Measurements from ENCODE around the gene DHRS12.
A peak's percentile ranks its signal among the peaks of the same experiment; 100 is the strongest.

Gene DHRS12, protein sequence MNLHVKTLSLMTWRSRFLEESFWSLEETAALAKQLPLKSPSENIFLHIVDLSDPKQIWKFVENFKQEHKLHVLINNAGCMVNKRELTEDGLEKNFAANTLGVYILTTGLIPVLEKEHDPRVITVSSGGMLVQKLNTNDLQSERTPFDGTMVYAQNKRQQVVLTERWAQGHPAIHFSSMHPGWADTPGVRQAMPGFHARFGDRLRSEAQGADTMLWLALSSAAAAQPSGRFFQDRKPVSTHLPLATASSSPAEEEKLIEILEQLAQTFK

GRCh38 chr13:51803422-51804294 lies at the start of gene DHRS12:
DHRS12 (minus strand) TSS chr13:51804163; CDS start chr13:51799659, 4,504 bp downstream.
- peaks cover 39% of the 10 kb centered on the region for H3K4me1 ChIP-seq (ENCODE audit: insufficient read depth, low read length)
- H3K4me3 ChIP-seq (ENCODE audit: low read depth in 1 of 2, low read length in 2 of 2) = peak within 1 kb of the TSS; percentile 76 to 84
- H3K36me3 ChIP-seq (ENCODE audit: insufficient read depth, low read length) = no peaks in the 10 kb centered on the region
- H3K9me3 ChIP-seq (ENCODE audit: low read length) = no peaks in the 10 kb centered on the region
- peak within 1 kb of the TSS; percentile 80 for H3K9ac ChIP-seq (ENCODE audit: low read length)
- no peaks in the 10 kb centered on the region for H3K27me3 ChIP-seq (ENCODE audit: control insufficient read depth in 1 of 2, insufficient read depth in 2 of 2, low read length in 2 of 2)
- peak within 1 kb of the TSS; percentile 84 for H3K27ac ChIP-seq (ENCODE audit: low read depth, low read length)

GRCh38 chr13:51849145-51850101 lies 45.5 kb upstream of the DHRS12 start:
- Histone ChIP-seq H3K27ac (ENCODE audit: low read depth, low read length) (no peak overlapping the region), H3K9me3 (ENCODE audit: low read length) (no peaks in the 10 kb centered on the region), H3K9ac (ENCODE audit: low read length) (no peak overlapping the region), H3K4me3 (ENCODE audit: low read depth in 1 of 2, low read length in 2 of 2) (no peak overlapping the region), H3K36me3 (ENCODE audit: insufficient read depth, low read length) (no peaks in the 10 kb centered on the region), H3K4me1 (ENCODE audit: insufficient read depth, low read length) (no peaks in the 10 kb centered on the region), H3K27me3 (ENCODE audit: control insufficient read depth in 1 of 2, insufficient read depth in 2 of 2, low read length in 2 of 2) (no peaks in the 10 kb centered on the region)

GRCh38 chr13:51848674-51849073 lies 44.7 kb upstream of the DHRS12 start:
- H3K27me3 ChIP-seq (ENCODE audit: control insufficient read depth in 1 of 2, insufficient read depth in 2 of 2, low read length in 2 of 2) = no peaks in the 10 kb centered on the region
- H3K36me3 ChIP-seq (ENCODE audit: insufficient read depth, low read length) = no peaks in the 10 kb centered on the region
- H3K9me3 ChIP-seq (ENCODE audit: low read length) = no peaks in the 10 kb centered on the region
- no peak overlapping the region for H3K27ac ChIP-seq (ENCODE audit: low read depth, low read length)
- H3K9ac ChIP-seq (ENCODE audit: low read length) = no peak overlapping the region
- H3K4me3 ChIP-seq (ENCODE audit: low read depth in 1 of 2, low read length in 2 of 2) = no peak overlapping the region
- no peaks in the 10 kb centered on the region for H3K4me1 ChIP-seq (ENCODE audit: insufficient read depth, low read length)

DNA sequence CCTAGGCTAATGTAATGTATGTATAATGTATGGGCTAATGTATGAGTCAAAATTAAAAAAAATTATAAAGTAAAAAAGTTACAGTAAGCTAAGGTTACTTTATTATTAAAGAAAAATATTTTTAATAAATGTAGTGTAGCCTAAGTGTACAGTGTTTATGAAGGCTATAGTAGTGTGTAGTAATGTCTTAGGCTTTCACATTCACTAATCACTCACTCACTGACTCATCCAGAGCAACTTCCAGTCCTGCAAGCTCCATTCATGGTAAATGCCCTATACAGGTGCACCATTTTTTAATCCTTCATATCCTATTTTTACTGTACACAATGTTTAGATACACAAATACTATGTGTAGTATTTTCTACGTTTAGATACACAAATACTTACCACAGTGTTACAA lies 42.8 kb upstream of the DHRS12 start:
- Histone ChIP-seq H3K27ac (ENCODE audit: low read depth, low read length) (no peak overlapping the region), H3K4me1 (ENCODE audit: insufficient read depth, low read length) (no peaks in the 10 kb centered on the region), H3K4me3 (ENCODE audit: low read depth in 1 of 2, low read length in 2 of 2) (no peak overlapping the region), H3K36me3 (ENCODE audit: insufficient read depth, low read length) (no peaks in the 10 kb centered on the region), H3K27me3 (ENCODE audit: control insufficient read depth in 1 of 2, insufficient read depth in 2 of 2, low read length in 2 of 2) (no peaks in the 10 kb centered on the region), H3K9ac (ENCODE audit: low read length) (no peak overlapping the region), H3K9me3 (ENCODE audit: low read length) (no peaks in the 10 kb centered on the region)

GRCh38 chr13:51845574-51846318 lies 41.8 kb upstream of the DHRS12 start:
- Histone ChIP-seq H3K27ac (ENCODE audit: low read depth, low read length) (no peak overlapping the region), H3K27me3 (ENCODE audit: control insufficient read depth in 1 of 2, insufficient read depth in 2 of 2, low read length in 2 of 2) (no peaks in the 10 kb centered on the region), H3K9ac (ENCODE audit: low read length) (no peak overlapping the region), H3K9me3 (ENCODE audit: low read length) (no peaks in the 10 kb centered on the region), H3K4me1 (ENCODE audit: insufficient read depth, low read length) (no peaks in the 10 kb centered on the region), H3K4me3 (ENCODE audit: low read depth in 1 of 2, low read length in 2 of 2) (peak overlapping the region in 1 of 2 donors; percentile 10), H3K36me3 (ENCODE audit: insufficient read depth, low read length) (no peaks in the 10 kb centered on the region)

GRCh38 chr13:51844862-51845573 lies 41.1 kb upstream of the DHRS12 start, which contains the start of gene TMEM272:
TMEM272 (minus strand) TSS chr13:51845177; CDS start chr13:51838530, 6,647 bp downstream.
- H3K27me3 ChIP-seq (ENCODE audit: control insufficient read depth in 1 of 2, insufficient read depth in 2 of 2, low read length in 2 of 2) = no peaks in the 10 kb centered on the region
- no peaks in the 10 kb centered on the region for H3K9me3 ChIP-seq (ENCODE audit: low read length)
- H3K4me1 ChIP-seq (ENCODE audit: insufficient read depth, low read length) = no peaks in the 10 kb centered on the region
- no peak within 1 kb of the TSS for H3K9ac ChIP-seq (ENCODE audit: low read length)
- H3K27ac ChIP-seq (ENCODE audit: low read depth, low read length) = no peak within 1 kb of the TSS
- peak within 1 kb of the TSS in 1 of 2 donors; percentile 10 for H3K4me3 ChIP-seq (ENCODE audit: low read depth in 1 of 2, low read length in 2 of 2)
- H3K36me3 ChIP-seq (ENCODE audit: insufficient read depth, low read length) = no peaks in the 10 kb centered on the region

GRCh38 chr13:51843529-51843928 lies 39.6 kb upstream of the DHRS12 start:
- H3K27me3 ChIP-seq (ENCODE audit: control insufficient read depth in 1 of 2, insufficient read depth in 2 of 2, low read length in 2 of 2) = no peaks in the 10 kb centered on the region
- no peak overlapping the region for H3K9ac ChIP-seq (ENCODE audit: low read length)
- no peaks in the 10 kb centered on the region for H3K36me3 ChIP-seq (ENCODE audit: insufficient read depth, low read length)
- no peak overlapping the region for H3K4me3 ChIP-seq (ENCODE audit: low read depth in 1 of 2, low read length in 2 of 2)
- H3K9me3 ChIP-seq (ENCODE audit: low read length) = no peaks in the 10 kb centered on the region
- no peak overlapping the region for H3K27ac ChIP-seq (ENCODE audit: low read depth, low read length)
- H3K4me1 ChIP-seq (ENCODE audit: insufficient read depth, low read length) = no peaks in the 10 kb centered on the region

DNA sequence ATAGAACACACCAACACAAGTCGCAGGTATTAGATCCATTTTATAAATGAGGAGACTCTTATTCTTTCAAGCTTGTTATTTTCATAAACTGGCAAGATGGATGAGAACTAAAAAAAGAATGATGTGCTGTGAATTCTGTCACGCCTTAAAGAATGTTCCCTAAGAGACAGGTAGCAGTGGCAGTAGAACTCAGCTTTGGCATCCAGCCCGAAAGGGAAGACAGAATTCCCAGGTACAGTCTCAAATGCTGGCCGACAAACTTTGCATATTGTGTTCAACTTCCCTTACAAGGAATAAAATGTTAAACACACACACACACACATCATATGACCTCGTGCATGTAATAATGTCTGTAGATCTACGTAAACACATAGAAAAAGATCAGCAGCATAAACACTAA lies 37.8 kb upstream of the DHRS12 start:
- Histone ChIP-seq H3K27ac (ENCODE audit: low read depth, low read length) (no peak overlapping the region), H3K4me3 (ENCODE audit: low read depth in 1 of 2, low read length in 2 of 2) (no peak overlapping the region), H3K27me3 (ENCODE audit: control insufficient read depth in 1 of 2, insufficient read depth in 2 of 2, low read length in 2 of 2) (no peaks in the 10 kb centered on the region), H3K36me3 (ENCODE audit: insufficient read depth, low read length) (no peaks in the 10 kb centered on the region), H3K4me1 (ENCODE audit: insufficient read depth, low read length) (no peaks in the 10 kb centered on the region), H3K9me3 (ENCODE audit: low read length) (no peaks in the 10 kb centered on the region), H3K9ac (ENCODE audit: low read length) (no peak overlapping the region)

DNA sequence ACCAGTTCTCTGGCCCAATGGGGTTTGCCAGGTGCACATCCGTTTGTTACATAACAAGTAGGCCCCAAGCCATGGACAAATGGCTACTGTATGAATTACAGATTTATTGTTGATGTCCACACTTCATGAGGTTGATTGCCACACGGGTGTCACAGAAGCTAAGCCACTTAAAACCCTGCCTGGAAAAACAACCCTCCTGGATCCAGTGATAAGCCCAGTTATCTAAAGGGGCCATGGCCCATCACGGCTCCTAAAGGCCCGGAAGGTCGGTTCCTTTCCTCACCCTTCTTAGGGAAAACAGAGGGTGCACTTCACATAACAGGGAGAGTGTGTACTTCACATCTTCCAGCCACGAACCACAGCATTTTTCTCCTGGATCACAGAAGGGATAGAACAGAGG lies 37.0 kb upstream of the DHRS12 start:
- H3K36me3 ChIP-seq (ENCODE audit: insufficient read depth, low read length) = no peaks in the 10 kb centered on the region
- no peak overlapping the region for H3K4me3 ChIP-seq (ENCODE audit: low read depth in 1 of 2, low read length in 2 of 2)
- H3K9me3 ChIP-seq (ENCODE audit: low read length) = no peaks in the 10 kb centered on the region
- no peaks in the 10 kb centered on the region for H3K27me3 ChIP-seq (ENCODE audit: control insufficient read depth in 1 of 2, insufficient read depth in 2 of 2, low read length in 2 of 2)
- H3K9ac ChIP-seq (ENCODE audit: low read length) = no peak overlapping the region
- no peak overlapping the region for H3K27ac ChIP-seq (ENCODE audit: low read depth, low read length)
- H3K4me1 ChIP-seq (ENCODE audit: insufficient read depth, low read length) = no peaks in the 10 kb centered on the region
